ENCODE data around the gene MCC. TPM values are rescaled to one million over a fixed set of nuclear protein-coding genes. Genes with fewer than 3 reads are reported as not detected.

The MCC gene
- total RNA-seq (ENCODE audit: low replicate concordance): 2.5 and 3.4 TPM in 2 replicates

- Mint-ChIP-seq H3K27me3 (ENCODE audit: insufficient read depth, low read depth) (peaks cover 10% of the 10 kb centered on the region), H3K36me3 (peaks cover 3% of the 10 kb centered on the region), H3K27ac (no peak within 1 kb of the TSS), H3K4me1 (no peaks in the 10 kb centered on the region), H3K4me3 (peak within 1 kb of the TSS; percentile 91), H3K9me3 (peaks cover 22% of the 10 kb centered on the region)
- no peaks in the 10 kb centered on the region for H3K79me2 ChIP-seq (ENCODE audit: low read depth)
- no peak within 1 kb of the TSS for H3K9ac ChIP-seq
- peak; percentile 93 for DNase-seq (ENCODE audit: low spot score)
- H3F3A ChIP-seq (ENCODE audit: low read depth): peaks cover 6% of the 10 kb centered on the region
- peaks cover 39% of the 10 kb centered on the region for H3K27me3 ChIP-seq
- H3K4me2 ChIP-seq: peak within 1 kb of the TSS; percentile 93
- TF ChIP-seq EZH2 (IDR thresholded peaks at IDR 0.05): peak; percentile 60
- no peak for TF ChIP-seq CTCF (IDR thresholded peaks at IDR 0.05)
- TF ChIP-seq EZH2phosphoT487 (IDR thresholded peaks at IDR 0.05): peak; percentile 43
- H4K20me1 ChIP-seq (ENCODE audit: low read depth): no peaks in the 10 kb centered on the region
- H2AFZ ChIP-seq (replicated peaks): peak within 1 kb of the TSS; percentile 99
- peak within 1 kb of the TSS; percentile 76 for H3K4me3 ChIP-seq
- no peak within 1 kb of the TSS for H3K27ac ChIP-seq
- H3K4me1 ChIP-seq: peaks cover 5% of the 10 kb centered on the region
- H3K36me3 ChIP-seq: no peaks in the 10 kb centered on the region
- peaks cover 11% of the 10 kb centered on the region for H3K9me3 ChIP-seq (ENCODE audit: low read depth)
Observed at GRCh38 chr5:113487781-113488644, at the start of gene MCC. Gene MCC, minus strand, starts transcription at chr5:113488453.

GRCh38 chr5:113531481-113532159 is 43.4 kb upstream of the MCC start:
- Mint-ChIP-seq H3K9me3 (peaks cover 4% of the 10 kb centered on the region), H3K4me3 (no peak overlapping the region), H3K27me3 (ENCODE audit: insufficient read depth, low read depth) (no peaks in the 10 kb centered on the region), H3K4me1 (no peaks in the 10 kb centered on the region), H3K36me3 (peaks cover 45% of the 10 kb centered on the region), H3K27ac (no peak overlapping the region)
- no peaks in the 10 kb centered on the region for H3K4me1 ChIP-seq
- H3K27me3 ChIP-seq: no peaks in the 10 kb centered on the region
- no peaks in the 10 kb centered on the region for H3K79me2 ChIP-seq (ENCODE audit: low read depth)
- TF ChIP-seq EZH2 (IDR thresholded peaks at IDR 0.05) (no peak), EZH2phosphoT487 (IDR thresholded peaks at IDR 0.05) (no peak), CTCF (IDR thresholded peaks at IDR 0.05) (no peak)
- no peaks in the 10 kb centered on the region for H3F3A ChIP-seq (ENCODE audit: low read depth)
- H3K36me3 ChIP-seq: peaks cover 6% of the 10 kb centered on the region
- no peak overlapping the region for H2AFZ ChIP-seq (replicated peaks)
- H3K4me2 ChIP-seq: no peak overlapping the region
- DNase-seq (ENCODE audit: low spot score): no peak
- H3K9ac ChIP-seq: no peak overlapping the region
- no peaks in the 10 kb centered on the region for H3K9me3 ChIP-seq (ENCODE audit: low read depth)
- no peaks in the 10 kb centered on the region for H4K20me1 ChIP-seq (ENCODE audit: low read depth)
- no peak overlapping the region for H3K27ac ChIP-seq
- H3K4me3 ChIP-seq: no peak overlapping the region

GRCh38 chr5:113527746-113528145 is 39.5 kb upstream of the MCC start:
- Mint-ChIP-seq H3K36me3 (peaks cover 33% of the 10 kb centered on the region), H3K27me3 (ENCODE audit: insufficient read depth, low read depth) (no peaks in the 10 kb centered on the region), H3K4me1 (no peaks in the 10 kb centered on the region), H3K9me3 (peaks cover 4% of the 10 kb centered on the region), H3K27ac (no peak overlapping the region), H3K4me3 (no peak overlapping the region)
- H3K79me2 ChIP-seq (ENCODE audit: low read depth): peaks cover 22% of the 10 kb centered on the region
- H3K36me3 ChIP-seq: no peaks in the 10 kb centered on the region
- H3K4me3 ChIP-seq: no peak overlapping the region
- H3F3A ChIP-seq (ENCODE audit: low read depth): no peaks in the 10 kb centered on the region
- H3K27me3 ChIP-seq: no peaks in the 10 kb centered on the region
- no peak overlapping the region for H2AFZ ChIP-seq (replicated peaks)
- no peak overlapping the region for H3K27ac ChIP-seq
- H3K4me1 ChIP-seq: no peaks in the 10 kb centered on the region
- no peak overlapping the region for H3K4me2 ChIP-seq
- H3K9ac ChIP-seq: no peak overlapping the region
- peaks cover 6% of the 10 kb centered on the region for H4K20me1 ChIP-seq (ENCODE audit: low read depth)
- H3K9me3 ChIP-seq (ENCODE audit: low read depth): no peaks in the 10 kb centered on the region
- no peak for TF ChIP-seq EZH2 (IDR thresholded peaks at IDR 0.05)
- no peak for TF ChIP-seq CTCF (IDR thresholded peaks at IDR 0.05)
- no peak for TF ChIP-seq EZH2phosphoT487 (IDR thresholded peaks at IDR 0.05)
- DNase-seq (ENCODE audit: low spot score): no peak
